OCI-LY1 (cell line): ENCODE results near the gene IGSF10.

Experiments used
- EZH2 ChIP-seq: fragments of 200-600 bp; sonication (generic), shearing (Covaris generic); IDR thresholded peaks from 2 replicates; pipeline ENCODE4 v1.8.0; 2017; ENCODE audit warnings: borderline replicate concordance, mixed run types, mild to moderate bottlenecking, antibody characterized with exemption, low read length, moderate library complexity, mixed read lengths
- TF ChIP-seq, protein P1 (sequence below): fragments of 200-600 bp; sonication (generic), shearing (Covaris generic); IDR thresholded peaks from 2 replicates; pipeline ENCODE4 v1.5.1; 2017; ENCODE audit warnings: mild to moderate bottlenecking, antibody characterized with exemption, low read length, moderate library complexity, mixed read lengths

DNA sequence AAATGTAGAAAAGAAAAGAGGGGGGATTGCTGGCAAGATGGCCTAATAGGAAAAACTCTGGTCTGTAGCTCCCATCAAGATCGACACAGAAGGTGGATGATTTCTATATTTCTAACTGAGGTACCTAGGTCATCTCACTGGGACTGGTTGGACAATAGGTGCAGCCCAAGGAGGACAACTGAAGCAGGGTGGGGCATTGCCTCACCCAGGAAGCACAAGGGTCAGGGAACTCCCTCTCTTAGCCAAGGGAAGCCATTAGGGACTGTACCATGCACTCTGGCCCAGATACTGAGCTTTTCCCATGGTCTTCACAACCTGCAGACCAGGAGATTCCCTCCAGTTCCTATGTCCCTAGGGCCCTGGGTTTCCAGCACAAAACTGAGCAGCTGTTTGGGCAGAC, 22.6 kb upstream of the IGSF10 start:
- TF ChIP-seq, protein P1, sequence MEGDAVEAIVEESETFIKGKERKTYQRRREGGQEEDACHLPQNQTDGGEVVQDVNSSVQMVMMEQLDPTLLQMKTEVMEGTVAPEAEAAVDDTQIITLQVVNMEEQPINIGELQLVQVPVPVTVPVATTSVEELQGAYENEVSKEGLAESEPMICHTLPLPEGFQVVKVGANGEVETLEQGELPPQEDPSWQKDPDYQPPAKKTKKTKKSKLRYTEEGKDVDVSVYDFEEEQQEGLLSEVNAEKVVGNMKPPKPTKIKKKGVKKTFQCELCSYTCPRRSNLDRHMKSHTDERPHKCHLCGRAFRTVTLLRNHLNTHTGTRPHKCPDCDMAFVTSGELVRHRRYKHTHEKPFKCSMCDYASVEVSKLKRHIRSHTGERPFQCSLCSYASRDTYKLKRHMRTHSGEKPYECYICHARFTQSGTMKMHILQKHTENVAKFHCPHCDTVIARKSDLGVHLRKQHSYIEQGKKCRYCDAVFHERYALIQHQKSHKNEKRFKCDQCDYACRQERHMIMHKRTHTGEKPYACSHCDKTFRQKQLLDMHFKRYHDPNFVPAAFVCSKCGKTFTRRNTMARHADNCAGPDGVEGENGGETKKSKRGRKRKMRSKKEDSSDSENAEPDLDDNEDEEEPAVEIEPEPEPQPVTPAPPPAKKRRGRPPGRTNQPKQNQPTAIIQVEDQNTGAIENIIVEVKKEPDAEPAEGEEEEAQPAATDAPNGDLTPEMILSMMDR, result no peak
- TF ChIP-seq EZH2, result no peak
